ENCODE results near the gene LBR. TPM values are rescaled to one million over a fixed set of nuclear protein-coding genes. Genes with fewer than 3 reads are reported as not detected.

LBR gene
- total RNA-seq, 4 donors from 2014 or later: 36.3 to 75.1 (median 45.1) TPM

DNA sequence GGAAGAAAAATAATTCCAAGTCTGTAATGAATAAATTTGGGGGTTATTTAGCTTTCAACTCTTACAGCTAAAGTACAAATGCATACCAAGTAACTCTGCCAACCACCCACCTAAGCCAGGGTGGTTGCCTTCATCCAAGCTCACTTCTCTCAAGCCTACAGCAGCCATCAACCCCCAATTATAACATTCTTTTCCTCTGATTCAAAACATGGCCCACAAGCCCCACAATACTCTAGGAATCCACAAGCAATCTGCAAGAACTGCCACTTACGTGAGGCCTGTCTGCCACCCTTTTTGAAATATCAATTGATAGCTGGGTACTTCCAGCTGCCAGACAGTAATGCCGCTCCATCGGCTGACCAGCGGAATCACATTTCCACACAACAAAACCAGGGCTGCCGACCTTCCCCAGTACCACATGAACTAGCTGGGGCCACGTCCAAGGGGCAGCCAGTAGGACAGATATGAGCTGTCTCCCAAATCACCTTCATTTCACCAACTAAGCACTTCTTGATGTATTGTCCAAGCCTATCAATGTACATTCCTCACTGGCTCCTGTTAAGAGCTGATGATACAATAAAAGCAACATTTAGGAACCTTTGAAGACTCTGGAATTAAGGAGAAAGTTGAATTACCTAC is 3.2 kb downstream of the LBR start:
- no peak for DNase-seq
- peak overlapping the region in 1 of 4 donors; percentile 48 for H3K27ac ChIP-seq

DNA sequence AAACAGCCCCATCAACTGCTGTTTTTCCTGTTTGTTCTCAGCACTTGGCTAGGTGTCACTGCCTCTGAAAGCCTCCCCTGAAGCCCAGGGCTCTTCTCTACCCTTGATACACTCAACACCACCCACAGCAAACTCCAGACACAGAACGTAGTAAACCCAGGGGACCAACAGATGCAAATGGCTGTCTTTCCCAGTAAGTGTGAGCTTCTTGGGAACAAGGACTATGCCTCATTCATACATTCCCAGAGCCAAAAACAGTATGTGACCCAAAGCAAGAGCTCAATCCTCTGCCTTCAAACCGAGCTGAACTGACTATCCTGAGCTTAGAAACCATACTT is 4.4 kb downstream of the LBR start:
- H3K4me1 ChIP-seq: peaks cover 0 to 45% (median 12%) of the 10 kb centered on the region in 4 donors
- DNase-seq: no peak
- no peak for TF ChIP-seq POLR2A (IDR thresholded peaks at IDR 0.05)
- TF ChIP-seq, protein P1, sequence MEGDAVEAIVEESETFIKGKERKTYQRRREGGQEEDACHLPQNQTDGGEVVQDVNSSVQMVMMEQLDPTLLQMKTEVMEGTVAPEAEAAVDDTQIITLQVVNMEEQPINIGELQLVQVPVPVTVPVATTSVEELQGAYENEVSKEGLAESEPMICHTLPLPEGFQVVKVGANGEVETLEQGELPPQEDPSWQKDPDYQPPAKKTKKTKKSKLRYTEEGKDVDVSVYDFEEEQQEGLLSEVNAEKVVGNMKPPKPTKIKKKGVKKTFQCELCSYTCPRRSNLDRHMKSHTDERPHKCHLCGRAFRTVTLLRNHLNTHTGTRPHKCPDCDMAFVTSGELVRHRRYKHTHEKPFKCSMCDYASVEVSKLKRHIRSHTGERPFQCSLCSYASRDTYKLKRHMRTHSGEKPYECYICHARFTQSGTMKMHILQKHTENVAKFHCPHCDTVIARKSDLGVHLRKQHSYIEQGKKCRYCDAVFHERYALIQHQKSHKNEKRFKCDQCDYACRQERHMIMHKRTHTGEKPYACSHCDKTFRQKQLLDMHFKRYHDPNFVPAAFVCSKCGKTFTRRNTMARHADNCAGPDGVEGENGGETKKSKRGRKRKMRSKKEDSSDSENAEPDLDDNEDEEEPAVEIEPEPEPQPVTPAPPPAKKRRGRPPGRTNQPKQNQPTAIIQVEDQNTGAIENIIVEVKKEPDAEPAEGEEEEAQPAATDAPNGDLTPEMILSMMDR (IDR thresholded peaks at IDR 0.05): no peak
- H3K27ac ChIP-seq: no peak overlapping the region
- H3K9me3 ChIP-seq: no peaks in the 10 kb centered on the region
- no peaks in the 10 kb centered on the region for H3K27me3 ChIP-seq
- H3K4me3 ChIP-seq: no peak overlapping the region
- peaks cover 0 to 32% (median 0%) of the 10 kb centered on the region in 3 donors for H3K36me3 ChIP-seq

More for the DNA sequence above, 3.2 kb downstream of the LBR start:
- H3K27me3 ChIP-seq: no peaks in the 10 kb centered on the region
- peaks cover 0 to 20% (median 0%) of the 10 kb centered on the region in 3 donors for H3K36me3 ChIP-seq
- H3K4me1 ChIP-seq: peaks cover 0 to 45% (median 12%) of the 10 kb centered on the region in 4 donors
- no peaks in the 10 kb centered on the region for H3K9me3 ChIP-seq
- no peak overlapping the region for H3K4me3 ChIP-seq
- TF ChIP-seq, protein P1 (IDR thresholded peaks at IDR 0.05): no peak

DNA sequence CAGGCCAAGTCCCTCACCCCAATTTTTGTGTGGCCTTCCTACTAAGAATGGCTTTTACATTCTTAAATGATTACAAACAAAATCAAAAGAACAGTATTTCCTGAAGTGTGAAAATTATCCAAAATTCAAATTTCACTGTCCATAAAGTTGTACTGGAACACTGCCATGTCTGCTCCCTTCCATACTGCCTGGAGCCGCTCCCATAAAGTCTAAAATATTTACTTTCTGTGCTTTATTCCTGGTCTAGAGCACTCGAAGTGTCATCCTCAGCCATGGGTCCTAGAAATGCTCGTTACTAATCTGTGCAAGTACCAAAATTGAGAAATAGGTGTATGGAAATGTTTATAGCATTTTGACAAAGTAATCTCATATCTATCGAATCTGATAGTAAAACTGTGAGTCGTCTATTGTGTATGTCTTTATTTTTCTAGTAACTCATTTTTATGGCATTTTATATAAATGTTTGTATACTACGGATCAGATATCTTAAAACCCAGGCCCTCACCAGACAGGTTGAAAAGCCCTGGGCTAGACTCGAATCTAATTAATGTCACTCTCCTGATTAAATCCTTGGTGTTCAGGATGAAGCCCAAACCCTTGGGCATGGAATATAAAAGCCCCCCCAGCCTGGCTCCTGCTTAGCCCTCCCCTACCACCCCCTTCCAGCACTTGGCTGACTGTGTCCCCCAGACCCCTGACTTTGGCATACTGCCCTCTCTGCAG is 4.9 kb downstream of the LBR start:
- Histone ChIP-seq H3K4me1 (peaks cover 0 to 45% (median 12%) of the 10 kb centered on the region in 4 donors), H3K9me3 (no peaks in the 10 kb centered on the region), H3K27ac (no peak overlapping the region), H3K27me3 (no peaks in the 10 kb centered on the region), H3K36me3 (peaks cover 0 to 38% (median 0%) of the 10 kb centered on the region in 3 donors), H3K4me3 (no peak overlapping the region)
- no peak for TF ChIP-seq POLR2A (IDR thresholded peaks at IDR 0.05)
- TF ChIP-seq, protein P1 (IDR thresholded peaks at IDR 0.05): no peak
- DNase-seq: no peak

DNA sequence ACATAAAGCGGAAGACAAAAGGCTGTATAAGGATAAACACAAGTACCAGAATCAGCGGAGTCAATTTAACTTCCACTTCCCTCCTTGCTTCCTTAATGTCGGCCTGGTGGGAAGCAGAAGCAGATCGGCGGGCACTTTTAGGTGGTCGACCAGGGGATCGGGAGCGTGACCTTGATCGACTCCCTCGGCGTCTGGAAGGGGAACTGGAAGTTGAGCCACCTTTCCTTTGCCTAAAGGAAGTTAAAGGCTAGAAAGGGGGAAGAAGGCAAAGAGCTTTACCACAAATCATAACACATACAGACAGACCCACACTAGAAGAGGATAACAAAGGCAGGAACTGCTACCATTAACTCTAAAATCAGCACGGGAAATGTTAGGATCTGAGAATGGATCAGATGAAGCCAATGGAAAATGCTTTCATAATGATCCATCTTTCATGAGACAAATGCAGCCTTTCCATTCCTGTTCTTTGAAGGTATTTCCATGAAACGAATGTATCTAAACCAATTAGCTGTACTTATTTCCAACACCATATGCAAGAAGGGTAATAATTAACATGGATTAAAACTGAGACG is 5.7 kb downstream of the LBR start:
- Histone ChIP-seq H3K27me3 (no peaks in the 10 kb centered on the region), H3K4me1 (peaks cover 0 to 45% (median 12%) of the 10 kb centered on the region in 4 donors), H3K4me3 (no peak overlapping the region), H3K36me3 (peaks cover 0 to 46% (median 0%) of the 10 kb centered on the region in 3 donors), H3K9me3 (no peaks in the 10 kb centered on the region), H3K27ac (no peak overlapping the region)
- DNase-seq: no peak
- TF ChIP-seq, protein P1 (IDR thresholded peaks at IDR 0.05): no peak
- TF ChIP-seq POLR2A (IDR thresholded peaks at IDR 0.05): no peak

DNA sequence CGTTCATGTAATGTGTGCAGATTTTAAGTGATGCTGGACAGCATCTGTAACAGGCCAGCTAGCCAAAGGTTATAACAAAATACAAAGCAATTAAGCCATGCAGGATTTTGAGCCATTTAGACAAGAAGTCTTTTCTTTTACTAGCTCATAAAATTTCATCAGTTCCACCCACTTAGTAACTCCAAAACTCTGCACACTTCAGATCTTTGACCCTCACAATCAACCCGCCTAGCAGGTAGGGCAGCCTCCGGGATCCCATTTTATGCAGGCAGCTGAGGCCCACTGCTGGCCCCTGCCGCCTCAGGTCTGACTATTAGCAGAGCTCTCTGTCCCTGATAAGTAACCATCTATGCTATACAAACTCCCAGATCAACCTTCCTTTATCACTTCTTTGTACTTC is 9.2 kb downstream of the LBR start:
- no peak overlapping the region for H3K27ac ChIP-seq
- no peaks in the 10 kb centered on the region for H3K9me3 ChIP-seq
- no peak for DNase-seq
- TF ChIP-seq, protein P1 (IDR thresholded peaks at IDR 0.05): no peak
- no peak for TF ChIP-seq POLR2A (IDR thresholded peaks at IDR 0.05)
- no peak overlapping the region for H3K4me3 ChIP-seq
- H3K4me1 ChIP-seq: peaks cover 0 to 19% (median 0%) of the 10 kb centered on the region in 4 donors
- no peaks in the 10 kb centered on the region for H3K27me3 ChIP-seq
- H3K36me3 ChIP-seq: peaks cover 0 to 81% (median 0%) of the 10 kb centered on the region in 3 donors
